ENCODE measurements around the gene SYPL2. TPM values are rescaled to one million over a fixed set of nuclear protein-coding genes. Genes with fewer than 3 reads are reported as not detected.

SYPL2 gene
- total and polyA plus RNA-seq, 2 donors (not counting 1 experiment from before 2014, with no cell fraction given), result 1.7 to 1.8 TPM

DNA sequence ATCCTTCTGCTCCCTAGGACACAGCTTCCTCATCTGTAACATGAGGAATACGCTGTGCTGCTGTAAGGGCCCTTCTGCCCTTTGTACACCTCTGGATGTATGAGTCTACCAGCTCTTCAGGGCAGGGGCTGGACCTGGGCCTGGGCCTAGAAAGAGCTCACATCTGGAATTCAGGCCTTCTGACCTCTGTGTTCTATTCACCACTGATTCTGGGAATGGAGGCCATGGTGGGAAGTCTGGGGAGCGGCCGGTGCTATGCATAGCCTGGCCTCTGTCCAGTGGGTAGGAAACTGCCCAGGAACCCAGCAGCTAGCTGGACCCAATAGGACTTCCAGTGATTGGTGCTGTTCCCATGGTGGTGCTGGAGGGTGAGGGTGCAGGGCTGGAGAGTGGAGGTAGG is 62.4 kb downstream of the SYPL2 start:
- TF ChIP-seq, protein P1, sequence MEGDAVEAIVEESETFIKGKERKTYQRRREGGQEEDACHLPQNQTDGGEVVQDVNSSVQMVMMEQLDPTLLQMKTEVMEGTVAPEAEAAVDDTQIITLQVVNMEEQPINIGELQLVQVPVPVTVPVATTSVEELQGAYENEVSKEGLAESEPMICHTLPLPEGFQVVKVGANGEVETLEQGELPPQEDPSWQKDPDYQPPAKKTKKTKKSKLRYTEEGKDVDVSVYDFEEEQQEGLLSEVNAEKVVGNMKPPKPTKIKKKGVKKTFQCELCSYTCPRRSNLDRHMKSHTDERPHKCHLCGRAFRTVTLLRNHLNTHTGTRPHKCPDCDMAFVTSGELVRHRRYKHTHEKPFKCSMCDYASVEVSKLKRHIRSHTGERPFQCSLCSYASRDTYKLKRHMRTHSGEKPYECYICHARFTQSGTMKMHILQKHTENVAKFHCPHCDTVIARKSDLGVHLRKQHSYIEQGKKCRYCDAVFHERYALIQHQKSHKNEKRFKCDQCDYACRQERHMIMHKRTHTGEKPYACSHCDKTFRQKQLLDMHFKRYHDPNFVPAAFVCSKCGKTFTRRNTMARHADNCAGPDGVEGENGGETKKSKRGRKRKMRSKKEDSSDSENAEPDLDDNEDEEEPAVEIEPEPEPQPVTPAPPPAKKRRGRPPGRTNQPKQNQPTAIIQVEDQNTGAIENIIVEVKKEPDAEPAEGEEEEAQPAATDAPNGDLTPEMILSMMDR (conservative IDR thresholded peaks at IDR 0.05 in 1 of 2, IDR thresholded peaks at IDR 0.05 in 1 of 2; ENCODE audit: low read depth in 1 of 2, low read length in 2 of 2), result no peak
- TF ChIP-seq EZH2 (IDR thresholded peaks at IDR 0.05; ENCODE audit: low read length, missing control alignments), result no peak
- no peak for DNase-seq (ENCODE audit: low read depth in 2 of 2)
- H3K27me3 ChIP-seq (ENCODE audit: control insufficient read depth, insufficient read depth, low read length), result peaks cover 8% of the 10 kb centered on the region
- no peak overlapping the region for H3K4me2 ChIP-seq (ENCODE audit: extremely low read depth, insufficient read depth, low read length)
- H4K20me1 ChIP-seq (ENCODE audit: control insufficient read depth, extremely low read depth, insufficient read depth, low read length), result no peaks in the 10 kb centered on the region
- no peaks in the 10 kb centered on the region for H3K36me3 ChIP-seq (ENCODE audit: control insufficient read depth, insufficient read depth, low read length)
- H3K27ac ChIP-seq (ENCODE audit: insufficient read depth, low read length), result no peak overlapping the region
- H2AFZ ChIP-seq (ENCODE audit: low read length), result no peak overlapping the region
- H3K9ac ChIP-seq (ENCODE audit: insufficient read depth, low read length), result no peak overlapping the region
- no peaks in the 10 kb centered on the region for H3K79me2 ChIP-seq (ENCODE audit: control insufficient read depth, insufficient read depth, low read length)
- H3K9me3 ChIP-seq (ENCODE audit: control insufficient read depth, insufficient read depth, low read depth, low read length), result no peaks in the 10 kb centered on the region
- H3K4me1 ChIP-seq (ENCODE audit: control insufficient read depth, extremely low read depth, insufficient read depth, low read length), result peaks cover 2% of the 10 kb centered on the region
- H3K4me3 ChIP-seq (replicated peaks in 1 of 4; ENCODE audit: control extremely low read depth in 1 of 4, insufficient read depth in 1 of 4, low read depth in 3 of 4, low read length in 4 of 4), result no peak overlapping the region

- Histone ChIP-seq H3K4me1 (ENCODE audit: control insufficient read depth, extremely low read depth, insufficient read depth, low read length) (peaks cover 2% of the 10 kb centered on the region), H3K4me3 (replicated peaks in 1 of 4; ENCODE audit: control extremely low read depth in 1 of 4, insufficient read depth in 1 of 4, low read depth in 3 of 4, low read length in 4 of 4) (no peak overlapping the region), H3K4me2 (ENCODE audit: extremely low read depth, insufficient read depth, low read length) (no peak overlapping the region), H3K27me3 (ENCODE audit: control insufficient read depth, insufficient read depth, low read length) (peaks cover 8% of the 10 kb centered on the region), H3K9me3 (ENCODE audit: control insufficient read depth, insufficient read depth, low read depth, low read length) (no peaks in the 10 kb centered on the region), H3K79me2 (ENCODE audit: control insufficient read depth, insufficient read depth, low read length) (no peaks in the 10 kb centered on the region), H3K36me3 (ENCODE audit: control insufficient read depth, insufficient read depth, low read length) (no peaks in the 10 kb centered on the region), H3K9ac (ENCODE audit: insufficient read depth, low read length) (no peak overlapping the region), H3K27ac (ENCODE audit: insufficient read depth, low read length) (no peak overlapping the region), H4K20me1 (ENCODE audit: control insufficient read depth, extremely low read depth, insufficient read depth, low read length) (no peaks in the 10 kb centered on the region), H2AFZ (ENCODE audit: low read length) (no peak overlapping the region)
- TF ChIP-seq, protein P1 (conservative IDR thresholded peaks at IDR 0.05 in 1 of 2, IDR thresholded peaks at IDR 0.05 in 1 of 2; ENCODE audit: low read depth in 1 of 2, low read length in 2 of 2), result no peak
- no peak for TF ChIP-seq EZH2 (IDR thresholded peaks at IDR 0.05; ENCODE audit: low read length, missing control alignments)
- DNase-seq (ENCODE audit: low read depth in 2 of 2), result no peak
These were observed 63.6 kb downstream of the SYPL2 start for GRCh38 chr1:109529881-109530456.

- TF ChIP-seq, protein P1 (conservative IDR thresholded peaks at IDR 0.05 in 1 of 2, IDR thresholded peaks at IDR 0.05 in 1 of 2; ENCODE audit: low read depth in 1 of 2, low read length in 2 of 2), result no peak
- Histone ChIP-seq H3K4me3 (replicated peaks in 1 of 4; ENCODE audit: control extremely low read depth in 1 of 4, insufficient read depth in 1 of 4, low read depth in 3 of 4, low read length in 4 of 4) (no peak overlapping the region), H4K20me1 (ENCODE audit: control insufficient read depth, extremely low read depth, insufficient read depth, low read length) (no peaks in the 10 kb centered on the region), H3K4me1 (ENCODE audit: control insufficient read depth, extremely low read depth, insufficient read depth, low read length) (peaks cover 2% of the 10 kb centered on the region), H3K79me2 (ENCODE audit: control insufficient read depth, insufficient read depth, low read length) (no peaks in the 10 kb centered on the region), H3K4me2 (ENCODE audit: extremely low read depth, insufficient read depth, low read length) (no peak overlapping the region), H3K27ac (ENCODE audit: insufficient read depth, low read length) (no peak overlapping the region), H2AFZ (ENCODE audit: low read length) (no peak overlapping the region), H3K9me3 (ENCODE audit: control insufficient read depth, insufficient read depth, low read depth, low read length) (no peaks in the 10 kb centered on the region), H3K27me3 (ENCODE audit: control insufficient read depth, insufficient read depth, low read length) (peaks cover 8% of the 10 kb centered on the region), H3K36me3 (ENCODE audit: control insufficient read depth, insufficient read depth, low read length) (no peaks in the 10 kb centered on the region), H3K9ac (ENCODE audit: insufficient read depth, low read length) (no peak overlapping the region)
- DNase-seq (ENCODE audit: low read depth in 2 of 2), result no peak
These were observed 64.2 kb downstream of the SYPL2 start for GRCh38 chr1:109530457-109531087.
